Sigmoid colon (tissue), 4 donors: ENCODE data around the gene TM4SF18.

Experiments used
- CTCF ChIP-seq, 4 experiments: fragments of 450-650 bp in 3 of 4; fragments of 200-600 bp in 1 of 4; IDR thresholded peaks; one replicate each; pipeline ENCODE4 v1.5.1; 2016 to 2019; ENCODE audit warnings: antibody characterized with exemption in 4 of 4, mild to moderate bottlenecking in 3 of 4, moderate library complexity in 2 of 4
- EP300 ChIP-seq, 4 donors: sonication (generic); formaldehyde crosslinking; IDR thresholded peaks; one replicate each; pipeline ENCODE4 v1.6.1; 2017; ENCODE audit warnings: antibody characterized with exemption in 4 of 4
- POLR2A ChIP-seq, 2 donors: fragments of 450-650 bp; IDR thresholded peaks; one replicate each; pipeline ENCODE4 v1.6.1; 2016; ENCODE audit warnings: antibody characterized with exemption in 2 of 2, mild to moderate bottlenecking in 2 of 2, moderate library complexity in 2 of 2
- POLR2AphosphoS5 ChIP-seq, 4 donors: sonication (generic); formaldehyde crosslinking; IDR thresholded peaks; one replicate each; pipeline ENCODE4 v1.6.1; 2017; ENCODE audit warnings: antibody characterized with exemption in 4 of 4

GRCh38 chr3:149288655-149289054, 44.8 kb downstream of the TM4SF18 start:
- TF ChIP-seq CTCF (IDR thresholded peaks at IDR 0.05) (no peak), POLR2AphosphoS5 (IDR thresholded peaks at IDR 0.05) (no peak), EP300 (IDR thresholded peaks at IDR 0.05) (no peak), POLR2A (IDR thresholded peaks at IDR 0.05) (no peak)
